Sigmoid colon (tissue), 4 donors: ENCODE measurements around the gene FAM227B.

Experiments used
- CTCF ChIP-seq, 4 experiments: fragments of 450-650 bp in 3 of 4; fragments of 200-600 bp in 1 of 4; IDR thresholded peaks; one replicate each; pipeline ENCODE4 v1.5.1; 2016 to 2019; ENCODE audit warnings: antibody characterized with exemption in 4 of 4, mild to moderate bottlenecking in 3 of 4, moderate library complexity in 2 of 4
- EP300 ChIP-seq, 4 donors: sonication (generic); formaldehyde crosslinking; IDR thresholded peaks; one replicate each; pipeline ENCODE4 v1.6.1; 2017; ENCODE audit warnings: antibody characterized with exemption in 4 of 4
- POLR2AphosphoS5 ChIP-seq, 4 donors: sonication (generic); formaldehyde crosslinking; IDR thresholded peaks; one replicate each; pipeline ENCODE4 v1.6.1; 2017; ENCODE audit warnings: antibody characterized with exemption in 4 of 4

DNA sequence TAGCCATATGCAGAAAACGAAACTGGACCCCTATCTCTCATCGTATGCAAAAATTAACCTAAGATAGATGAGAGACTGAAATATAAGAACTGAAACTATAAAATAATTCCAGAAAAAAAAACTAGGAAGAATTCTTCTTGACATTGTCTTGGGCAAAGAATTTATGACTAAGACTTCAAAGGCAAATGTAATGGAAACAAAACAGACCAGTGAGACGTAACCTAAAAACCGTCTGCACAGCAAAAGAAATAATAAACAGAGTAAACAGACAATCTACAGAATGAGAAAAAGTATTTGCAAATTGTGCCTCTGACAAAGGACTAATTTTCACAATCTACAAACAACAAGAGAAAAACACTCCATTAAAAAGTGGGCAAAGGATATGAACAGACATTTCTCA, 92.3 kb downstream of the FAM227B start:
- TF ChIP-seq EP300 (IDR thresholded peaks at IDR 0.05): no peak
- TF ChIP-seq CTCF (IDR thresholded peaks at IDR 0.05): no peak
- TF ChIP-seq POLR2AphosphoS5 (IDR thresholded peaks at IDR 0.05): no peak
